ENCODE measurements around the gene CRLF2. TPM values are rescaled to one million over a fixed set of nuclear protein-coding genes. Genes with fewer than 3 reads are reported as not detected.
"Not testable (repeated sequence)": the region's sequence is repeated elsewhere in the genome, so short reads cannot be mapped to it uniquely, and the experiment has no call there.

CRLF2 gene
- polyA plus RNA-seq, 3 donors, result 0.03 to 0.22 (median 0.15) TPM

- WGBS, 3 donors, result 82 to 90% (median 85%) methylated on average over 12 to 15 of the region's 17 CpGs
- H3K27ac ChIP-seq (ENCODE audit: low read depth, low read length), result not testable (repeated sequence)
Observed at GRCh38 chrX:1174609-1175545, 37.6 kb downstream of the CRLF2 start.

- 56 to 71% (median 67%) methylated on average over 19 to 22 of the region's 22 CpGs for WGBS, 3 donors
- H3K27ac ChIP-seq (ENCODE audit: low read depth, low read length), result not testable (repeated sequence)
Observed at GRCh38 chrX:1173435-1173834, 39.0 kb downstream of the CRLF2 start.

- WGBS, 3 donors, result 23 to 39% (median 24%) methylated on average over 12 to 13 of the region's 13 CpGs
- H3K27ac ChIP-seq (ENCODE audit: low read depth, low read length), result no peak overlapping the region
Observed at GRCh38 chrX:1172496-1172895, 40.0 kb downstream of the CRLF2 start.

GRCh38 chrX:1171915-1172314 is 40.5 kb downstream of the CRLF2 start:
- H3K27ac ChIP-seq (ENCODE audit: low read depth, low read length), result not testable (repeated sequence)
- WGBS, 3 donors, result 62 to 85% (median 81%) methylated on average over 13 of the region's 13 CpGs

GRCh38 chrX:1170243-1170642 is 42.2 kb downstream of the CRLF2 start:
- WGBS, 3 donors, result 62 to 65% (median 63%) methylated on average over 11 of the region's 11 CpGs
- no peak overlapping the region for H3K27ac ChIP-seq (ENCODE audit: low read depth, low read length)

GRCh38 chrX:1169189-1169588 is 43.3 kb downstream of the CRLF2 start:
- WGBS, 3 donors, result 61 to 72% (median 70%) methylated on average over 6 of the region's 7 CpGs
- H3K27ac ChIP-seq (ENCODE audit: low read depth, low read length), result no peak overlapping the region

GRCh38 chrX:1167918-1168481 is 44.4 kb downstream of the CRLF2 start:
- H3K27ac ChIP-seq (ENCODE audit: low read depth, low read length), result no peak overlapping the region
- 87 to 95% (median 94%) methylated on average over 3 of the region's 3 CpGs for WGBS, 3 donors

GRCh38 chrX:1167466-1167865 is 45.0 kb downstream of the CRLF2 start:
- H3K27ac ChIP-seq (ENCODE audit: low read depth, low read length), result no peak overlapping the region
- WGBS, 3 donors, result 27 to 39% (median 37%) methylated on average over 4 of the region's 4 CpGs

- WGBS, 3 donors, result 8 to 17% (median 9%) methylated on average over 12 of the region's 12 CpGs
- H3K27ac ChIP-seq (ENCODE audit: low read depth, low read length), result no peak overlapping the region
Observed at GRCh38 chrX:1165535-1166196, 46.8 kb downstream of the CRLF2 start.

GRCh38 chrX:1164322-1165288 is 47.8 kb downstream of the CRLF2 start:
- WGBS, 3 donors, result 11 to 25% (median 14%) methylated on average over 18 of the region's 18 CpGs
- no peak overlapping the region for H3K27ac ChIP-seq (ENCODE audit: low read depth, low read length)

GRCh38 chrX:1163231-1163630 is 49.2 kb downstream of the CRLF2 start:
- WGBS, 3 donors, result 71 to 78% (median 76%) methylated on average over 11 of the region's 11 CpGs
- no peak overlapping the region for H3K27ac ChIP-seq (ENCODE audit: low read depth, low read length)

- WGBS, 3 donors, result 77 to 81% (median 78%) methylated on average over 10 of the region's 10 CpGs
Observed at GRCh38 chrX:1162119-1162916, 50.1 kb downstream of the CRLF2 start.

GRCh38 chrX:1159548-1159947 is 52.9 kb downstream of the CRLF2 start:
- H3K27ac ChIP-seq (ENCODE audit: low read depth, low read length), result no peak overlapping the region

More at GRCh38 chrX:1162119-1162916, 50.1 kb downstream of the CRLF2 start:
- no peak overlapping the region for H3K27ac ChIP-seq (ENCODE audit: low read depth, low read length)

GRCh38 chrX:1156681-1157455 is 55.6 kb downstream of the CRLF2 start:
- WGBS, 3 donors, result 81 to 84% (median 82%) methylated on average over 24 of the region's 24 CpGs
- not testable (repeated sequence) for H3K27ac ChIP-seq (ENCODE audit: low read depth, low read length)

- H3K27ac ChIP-seq (ENCODE audit: low read depth, low read length), result no peak overlapping the region
- 28 to 47% (median 35%) methylated on average over 9 of the region's 9 CpGs for WGBS, 3 donors
Observed at GRCh38 chrX:1153940-1154339, 58.5 kb downstream of the CRLF2 start.

GRCh38 chrX:1152090-1152489 is 60.4 kb downstream of the CRLF2 start:
- WGBS, 3 donors, result 17 to 56% (median 47%) methylated on average over 10 of the region's 10 CpGs
- H3K27ac ChIP-seq (ENCODE audit: low read depth, low read length), result no peak overlapping the region

Measured in adipose tissue (tissue), 3 donors.